Heart left ventricle (tissue), 16 donors: ENCODE results near the gene SLIT3. TPM values are rescaled to one million over a fixed set of nuclear protein-coding genes. Genes with fewer than 3 reads are reported as not detected.

Experiments used
- ATAC-seq, 4 donors: fragments of 200-7000 bp; cut with Tn5 transposase; one replicate each; pipeline ENCODE4 v1.9.1; 2020 to 2022; ENCODE audit warnings: moderate library complexity in 4 of 4, mild to moderate bottlenecking in 3 of 4, moderate number of reproducible peaks in 1 of 4
- DNase-seq, 5 donors: peaks; one replicate each; pipeline ENCODE4 v3.0.0-alpha.2; 2020
- H3K27ac ChIP-seq, 12 donors: fragments of 200-600 bp; sonication (generic) in 4 of 12; one replicate each; pipeline versions ENCODE4 v1.5.0 to v1.8.0; 2016 to 2022; ENCODE audit warnings: mild to moderate bottlenecking in 2 of 12
- H3K27me3 ChIP-seq, 9 donors: fragments of 200-600 bp; sonication (generic) in 2 of 9; one replicate each; pipeline versions ENCODE4 v1.5.1 to v1.8.0; 2016 to 2022; ENCODE audit warnings: mild to moderate bottlenecking in 3 of 9
- H3K36me3 ChIP-seq, 9 donors: fragments of 200-600 bp; sonication (generic) in 2 of 9; one replicate each; pipeline versions ENCODE4 v1.5.0 to v1.8.0; 2018 to 2022; ENCODE audit warnings: mild to moderate bottlenecking in 2 of 9
- H3K4me1 ChIP-seq, 12 donors: fragments of 200-600 bp; sonication (generic) in 4 of 12; one replicate each; pipeline versions ENCODE4 v1.5.0 to v1.8.0; 2016 to 2022; ENCODE audit warnings: mild to moderate bottlenecking in 3 of 12
- H3K4me3 ChIP-seq, 12 donors: fragments of 200-600 bp; sonication (generic) in 4 of 12; one replicate each; pipeline versions ENCODE4 v1.5.0 to v1.8.0; 2017 to 2022; ENCODE audit warnings: mild to moderate bottlenecking in 9 of 12, moderate library complexity in 4 of 12
- H3K9me3 ChIP-seq, 12 donors: fragments of 200-600 bp; sonication (generic) in 4 of 12; one replicate each; pipeline versions ENCODE4 v1.5.0 to v1.8.0; 2016 to 2022; ENCODE audit warnings: mild to moderate bottlenecking in 1 of 12
- CTCF ChIP-seq, 12 donors: fragments of 200-600 bp; sonication (generic) in 4 of 12; IDR thresholded peaks; one replicate each; pipeline versions ENCODE4 v1.5.0 to v1.8.0; 2018 to 2022; ENCODE audit warnings: antibody characterized with exemption in 12 of 12, mild to moderate bottlenecking in 5 of 12
- POLR2A ChIP-seq, 2 donors: fragments of 450-650 bp; IDR thresholded peaks; one replicate each; pipeline ENCODE4 v1.6.1; 2017; ENCODE audit warnings: antibody characterized with exemption in 2 of 2, mild to moderate bottlenecking in 2 of 2, moderate library complexity in 2 of 2
- WGBS, 4 donors: extraction: QIAGEN DNeasy Blood & Tissue Kit in 2 of 4; methylation state at CpG; one replicate each; pipeline versions ENCODE4 v1.1.5 to v1.1.7; 2013 to 2018; 5-methylcytosine and 5-hydroxymethylcytosine counted together
- intact Hi-C, 10 donors: fragments of 100-400 bp; cut with DNase I; formaldehyde crosslinking; loops; one replicate each; pipeline versions ENCODE4 v1.11.1 to v1.14.2; 2022
- polyA plus RNA-seq, 2 donors: library from polyadenylated mRNA; stranded (reverse); fragments of 200-250 nt; gene quantifications; one replicate each; pipeline ENCODE4 v1.2.3, GENCODE V29; 2013
- total RNA-seq, 9 donors: library from RNA; depleted of rRNA in 2 of 9; stranded (reverse); fragments of >200 nt in 2 of 9; fragmentation: NEBNext Ultra II Directional in 3 of 9; extraction: Animal tissue kit (Norgen Biotek cat#: 25700) in 3 of 9; gene quantifications; one replicate each; pipeline versions ENCODE4 v1.1.0 to v1.2.4, GENCODE V29; 2016 to 2023
- donor health status: ischemic (EF 13 %, LVEDD 7.1; RV severe dilation, severe dysfunction).
- donor health status: healthy with polysubstance abuse.
- donor health status: DM: no; HTN: yes; CAD: no.
- donor health status: DM: no; HTN: no; CAD: no.
- donor health status: ischemic (EF 25% LVEDD 6.9; RV normal size, moderate dysfunction).
- donor health status: ischemic (EF 25% LVEDD 5.7; RV mildly dilated, moderate dysfunction).
- donor health status: healthy.
- donor health status: DM: yes; HTN: yes; CAD: no.
- donor health status: ischemic (EF 35%, LVEDD 5.7; RV mildly dilated, moderate dysfunction).
- donor health status: nonischemic (EF 11% LVEDD 7.7; RV severe dilation, severe dysfunction).
- donor health status: DM: yes; HTN: yes; CAD: no.
- donor health status: PGD.
- donor health status: ischemic (EF 29% LVEDD 5.4; RV normal size, mild dysfunction).
- donor health status: nonischemic (EF 23%, LVEDD 6.1; RV moderate dilation, normal function).

The SLIT3 gene
- total and polyA plus RNA-seq, 11 donors: 2.3 to 40.3 (median 14.4) TPM

GRCh38 chr5:168887931-168888330 is 413.0 kb downstream of the SLIT3 start:
- Histone ChIP-seq H3K9me3 (no peaks in the 10 kb centered on the region), H3K27ac (no peak overlapping the region), H3K4me1 (peaks cover 0 to 24% (median 6%) of the 10 kb centered on the region in 12 donors), H3K36me3 (no peaks in the 10 kb centered on the region), H3K4me3 (no peak overlapping the region), H3K27me3 (no peaks in the 10 kb centered on the region)
- TF ChIP-seq CTCF (IDR thresholded peaks at IDR 0.05): no peak
- TF ChIP-seq POLR2A (IDR thresholded peaks at IDR 0.05): no peak
- intact Hi-C loops: loop anchor here in 1 of 10 donors (10.0 kb wide), 1 partner anchor 133 kb away; no protein-coding TSS in a partner anchor
- ATAC-seq: no peak
- no peak for DNase-seq
- 72 to 84% (median 74%) methylated on average over 3 of the region's 3 CpGs for WGBS, 4 donors

GRCh38 chr5:168886157-168886556 is 414.8 kb downstream of the SLIT3 start:
- H3K27ac ChIP-seq: peak overlapping the region in 9 of 12 donors; percentile 6 to 77 (median 61)
- H3K4me1 ChIP-seq: peaks cover 0 to 28% (median 6%) of the 10 kb centered on the region in 12 donors
- H3K4me3 ChIP-seq: peak overlapping the region in 1 of 12 donors; percentile 6
- no peaks in the 10 kb centered on the region for H3K27me3 ChIP-seq
- 36 to 48% (median 42%) methylated on average over 9 of the region's 9 CpGs for WGBS, 4 donors
- ATAC-seq (peak; percentile 30 to 90 (median 68)), DNase-seq (peak in 1 of 5 donors; percentile 46)
- intact Hi-C loops: loop anchor here in 1 of 10 donors (10.0 kb wide), 1 partner anchor 131 kb away; no protein-coding TSS in a partner anchor
- TF ChIP-seq CTCF (IDR thresholded peaks at IDR 0.05): no peak
- TF ChIP-seq POLR2A (IDR thresholded peaks at IDR 0.05): no peak
- no peaks in the 10 kb centered on the region for H3K36me3 ChIP-seq
- H3K9me3 ChIP-seq: no peaks in the 10 kb centered on the region

- intact Hi-C loops: loop anchor here in 1 of 10 donors (10.0 kb wide), 1 partner anchor 131 kb away; no protein-coding TSS in a partner anchor
These were observed 415.4 kb downstream of the SLIT3 start for GRCh38 chr5:168885324-168886120.

More at GRCh38 chr5:168885324-168886120, 415.4 kb downstream of the SLIT3 start:
- no peaks in the 10 kb centered on the region for H3K27me3 ChIP-seq
- DNase-seq (peak; percentile 37 to 83 (median 71)), ATAC-seq (peak; percentile 79 to 90 (median 86))
- TF ChIP-seq CTCF (IDR thresholded peaks at IDR 0.05) (no peak), POLR2A (IDR thresholded peaks at IDR 0.05) (no peak)
- H3K36me3 ChIP-seq: no peaks in the 10 kb centered on the region
- H3K27ac ChIP-seq: peak overlapping the region in 9 of 12 donors; percentile 9 to 77 (median 61)
- WGBS, 4 donors: 51 to 55% (median 52%) methylated on average over 14 of the region's 14 CpGs
- H3K9me3 ChIP-seq: no peaks in the 10 kb centered on the region
- peaks cover 0 to 29% (median 6%) of the 10 kb centered on the region in 12 donors for H3K4me1 ChIP-seq
- H3K4me3 ChIP-seq: no peak overlapping the region
